ENCODE results near the gene C10orf53. TPM values are rescaled to one million over a fixed set of nuclear protein-coding genes. Genes with fewer than 3 reads are reported as not detected.

C10orf53 gene
- total RNA-seq, 1 donor from 2014 or later: not detected

- ATAC-seq: no peak
Measured at GRCh38 chr10:49726593-49726992, 47.1 kb downstream of the C10orf53 start.

GRCh38 chr10:49733866-49734265 lies 54.4 kb downstream of the C10orf53 start:
- intact Hi-C loops (cut with micrococcal nuclease): no loop called here
- ATAC-seq: no peak
- no peak for DNase-seq

More at GRCh38 chr10:49726593-49726992, 47.1 kb downstream of the C10orf53 start:
- DNase-seq: no peak
- intact Hi-C loops (cut with micrococcal nuclease): no loop called here

- no peak for ATAC-seq
- intact Hi-C loops (cut with micrococcal nuclease): no loop called here
- DNase-seq: no peak
Measured at GRCh38 chr10:49734676-49735075, 55.2 kb downstream of the C10orf53 start.

GRCh38 chr10:49735161-49735560 lies 55.7 kb downstream of the C10orf53 start:
- DNase-seq (no peak), ATAC-seq (no peak)
- intact Hi-C loops (cut with micrococcal nuclease): no loop called here

GRCh38 chr10:49735848-49736563 lies 56.6 kb downstream of the C10orf53 start:
- ATAC-seq (no peak), DNase-seq (no peak)
- intact Hi-C loops (cut with micrococcal nuclease): no loop called here

- ATAC-seq (no peak), DNase-seq (no peak)
- intact Hi-C loops (cut with micrococcal nuclease): no loop called here
Measured at GRCh38 chr10:49736564-49737113, 57.2 kb downstream of the C10orf53 start.

- intact Hi-C loops (cut with micrococcal nuclease): no loop called here
- no peak for ATAC-seq
- DNase-seq: no peak
Measured at GRCh38 chr10:49737474-49738201, 58.2 kb downstream of the C10orf53 start.

- intact Hi-C loops (cut with micrococcal nuclease): no loop called here
- DNase-seq (no peak), ATAC-seq (no peak)
Measured at GRCh38 chr10:49738616-49739360, 59.3 kb downstream of the C10orf53 start.

GRCh38 chr10:49739426-49739825 lies 60.0 kb downstream of the C10orf53 start:
- no peak for ATAC-seq
- intact Hi-C loops (cut with micrococcal nuclease): no loop called here
- DNase-seq: no peak

- DNase-seq: no peak
- ATAC-seq: no peak
Measured at GRCh38 chr10:49740346-49741107, 61.1 kb downstream of the C10orf53 start.

GRCh38 chr10:49741108-49741995 lies 61.9 kb downstream of the C10orf53 start:
- intact Hi-C loops (cut with micrococcal nuclease): no loop called here
- ATAC-seq (no peak), DNase-seq (no peak)

More at GRCh38 chr10:49740346-49741107, 61.1 kb downstream of the C10orf53 start:
- intact Hi-C loops (cut with micrococcal nuclease): no loop called here

GRCh38 chr10:49742683-49743463 lies 63.4 kb downstream of the C10orf53 start:
- no peak for DNase-seq
- intact Hi-C loops (cut with micrococcal nuclease): no loop called here
- ATAC-seq: no peak

- intact Hi-C loops (cut with micrococcal nuclease): no loop called here
- DNase-seq: no peak
- ATAC-seq: no peak
Measured at GRCh38 chr10:49743464-49744075, 64.1 kb downstream of the C10orf53 start.

- intact Hi-C loops (cut with micrococcal nuclease): no loop called here
- DNase-seq (no peak), ATAC-seq (no peak)
Measured at GRCh38 chr10:49744091-49744685, 64.7 kb downstream of the C10orf53 start.

- ATAC-seq: no peak
- no peak for DNase-seq
- intact Hi-C loops (cut with micrococcal nuclease): no loop called here
Measured at GRCh38 chr10:49744924-49745605, 65.6 kb downstream of the C10orf53 start.

GRCh38 chr10:49745756-49746155 lies 66.3 kb downstream of the C10orf53 start:
- intact Hi-C loops (cut with micrococcal nuclease): no loop called here
- DNase-seq (no peak), ATAC-seq (no peak)
